DMS53 (cell line): ENCODE measurements around the gene NDRG3.
"Not testable (repeated sequence)": the region's sequence is repeated elsewhere in the genome, so short reads cannot be mapped to it uniquely, and the experiment has no call there.

Experiments
- DNase-seq: peaks from one replicate; lab custom pipeline; 2025; lab: John Stamatoyannopoulos, UW

NDRG3 gene

DNA sequence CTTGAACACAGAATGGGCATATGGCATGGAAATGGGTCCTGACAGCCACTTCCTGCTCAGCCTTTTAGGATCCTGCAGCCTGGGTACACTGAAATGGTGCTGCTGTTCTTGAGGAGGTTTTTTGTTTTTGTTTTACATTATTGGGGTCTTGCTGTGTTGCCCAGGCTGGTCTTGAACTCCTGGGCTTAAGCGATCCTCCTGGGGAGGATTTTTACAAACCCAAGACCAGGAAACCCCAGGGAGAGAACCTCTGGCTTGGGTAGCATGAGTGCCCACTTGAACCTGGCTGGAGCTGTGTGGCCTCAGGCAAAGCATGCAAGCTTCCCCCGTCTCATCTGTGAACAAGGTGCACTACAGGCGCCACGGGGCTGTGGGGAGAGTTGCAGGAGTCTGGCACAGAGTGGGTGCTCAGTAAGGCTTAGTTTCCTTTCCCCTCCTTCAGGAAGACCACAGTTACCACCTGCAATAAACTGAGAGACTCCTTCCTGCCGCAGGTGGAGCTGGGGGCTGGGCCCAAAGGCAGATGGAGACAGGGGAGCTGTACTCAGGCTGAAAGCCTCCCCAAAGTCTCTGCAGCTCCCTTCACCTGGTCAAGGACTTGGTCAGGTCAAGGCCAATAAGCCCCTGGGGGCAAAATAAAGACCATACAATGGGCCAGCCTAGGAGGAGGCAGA lies 101.7 kb downstream of the NDRG3 start:
- DNase-seq = peak; percentile 39

DNA sequence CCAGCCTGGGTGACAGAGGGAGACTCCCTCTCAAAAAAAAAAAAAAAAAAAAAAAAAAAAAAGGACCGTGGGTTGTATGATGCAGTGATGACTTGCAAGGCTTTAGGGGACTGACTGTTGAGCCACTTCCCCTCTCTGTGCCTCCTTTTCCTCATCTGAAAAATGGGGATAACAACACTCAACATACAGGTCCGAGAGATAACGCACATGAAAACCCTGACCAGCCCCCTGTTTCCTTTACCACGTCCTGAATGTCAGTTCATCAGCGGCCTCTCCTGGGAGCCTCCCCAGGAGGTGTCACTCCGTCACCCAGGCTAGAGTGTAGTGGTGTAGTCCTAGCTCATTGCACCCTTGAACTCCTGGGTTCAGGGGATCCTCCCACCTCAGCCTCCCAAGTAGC lies 103.8 kb downstream of the NDRG3 start:
- no peak for DNase-seq

DNA sequence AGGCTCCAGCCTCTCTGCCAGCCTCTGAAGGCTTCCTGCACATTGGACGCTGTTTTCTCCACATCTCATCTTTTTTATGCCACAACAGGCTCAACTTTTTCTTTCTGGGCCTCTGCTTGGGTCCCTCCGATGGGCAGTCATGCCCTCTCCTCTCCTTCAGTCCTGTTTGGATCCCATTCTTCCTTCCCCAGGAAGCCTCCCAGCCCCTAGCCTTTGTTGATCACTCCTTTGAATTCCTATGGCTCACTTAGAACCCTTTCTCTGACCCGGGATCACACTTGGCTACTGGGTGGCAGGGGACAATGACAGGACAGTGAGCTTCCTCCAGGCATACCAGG lies 104.4 kb downstream of the NDRG3 start:
- DNase-seq = no peak

DNA sequence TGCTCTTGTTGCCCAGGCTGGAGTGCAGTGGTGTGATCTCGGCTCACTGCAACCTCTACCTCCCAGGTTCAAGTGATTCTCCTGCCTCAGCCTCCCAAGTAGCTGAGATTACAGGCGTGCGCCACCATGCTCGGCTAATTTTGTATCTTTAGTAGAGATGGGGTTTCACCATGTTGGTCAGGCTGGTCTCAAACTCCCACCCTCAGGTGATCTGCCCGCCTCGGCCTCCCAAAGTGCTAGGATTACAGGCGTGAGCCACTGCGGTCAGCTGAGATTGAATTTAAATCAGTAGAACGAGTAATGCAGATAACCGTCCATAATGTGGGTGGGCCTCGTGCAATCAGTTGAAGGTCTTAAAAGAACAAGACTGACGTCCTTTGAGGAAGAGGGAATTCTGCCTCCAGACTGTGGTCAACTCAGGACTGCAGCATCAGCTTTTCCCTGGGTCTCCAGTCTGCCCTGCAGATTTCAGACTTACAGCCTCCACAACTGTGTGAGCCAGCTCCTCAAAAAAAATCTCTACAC lies 107.0 kb downstream of the NDRG3 start:
- not testable (repeated sequence) for DNase-seq

DNA sequence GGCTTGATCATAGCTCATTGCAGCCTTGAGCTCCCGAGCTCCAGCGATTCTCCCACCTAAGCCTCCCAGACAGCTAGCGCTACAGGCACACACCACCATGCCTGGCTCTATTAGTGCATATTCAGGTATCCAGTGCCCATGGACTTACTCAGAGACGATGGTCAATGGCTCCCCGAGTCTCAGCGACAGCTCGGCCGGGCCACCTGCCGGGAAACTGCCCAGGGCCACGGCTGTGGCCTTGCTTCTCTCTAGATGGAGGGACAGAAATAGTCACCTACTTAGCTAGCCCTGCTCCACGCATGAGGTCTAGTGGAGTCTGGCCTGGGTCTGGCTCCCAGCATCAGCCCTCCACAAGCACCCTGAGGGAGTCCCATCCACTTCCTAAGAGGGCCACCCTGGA lies 111.5 kb downstream of the NDRG3 start:
- no peak for DNase-seq

DNA sequence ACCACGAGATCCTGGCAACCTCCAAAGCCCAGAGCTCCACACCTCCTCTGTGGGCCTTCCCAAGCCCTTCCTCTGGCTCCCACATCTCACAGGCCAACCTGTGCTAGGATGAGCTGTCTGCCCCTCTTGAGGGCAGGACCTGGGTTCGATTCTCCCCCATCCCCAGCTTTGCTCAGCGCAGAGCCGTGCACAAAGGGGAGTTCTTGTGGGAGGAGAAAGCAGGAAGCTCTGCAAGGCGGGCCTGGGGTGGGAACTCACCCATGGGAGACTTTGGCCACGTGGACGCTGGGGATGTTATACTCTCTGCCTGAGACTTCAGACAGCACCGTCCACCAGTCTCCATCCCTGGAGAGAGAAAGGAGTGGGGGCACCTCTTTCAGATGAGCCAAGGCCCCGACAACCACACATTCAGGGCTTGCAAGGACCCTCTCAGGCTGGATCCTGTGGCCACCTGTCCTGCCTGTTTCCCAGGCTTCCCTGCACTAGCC lies 112.6 kb downstream of the NDRG3 start:
- no peak for DNase-seq

DNA sequence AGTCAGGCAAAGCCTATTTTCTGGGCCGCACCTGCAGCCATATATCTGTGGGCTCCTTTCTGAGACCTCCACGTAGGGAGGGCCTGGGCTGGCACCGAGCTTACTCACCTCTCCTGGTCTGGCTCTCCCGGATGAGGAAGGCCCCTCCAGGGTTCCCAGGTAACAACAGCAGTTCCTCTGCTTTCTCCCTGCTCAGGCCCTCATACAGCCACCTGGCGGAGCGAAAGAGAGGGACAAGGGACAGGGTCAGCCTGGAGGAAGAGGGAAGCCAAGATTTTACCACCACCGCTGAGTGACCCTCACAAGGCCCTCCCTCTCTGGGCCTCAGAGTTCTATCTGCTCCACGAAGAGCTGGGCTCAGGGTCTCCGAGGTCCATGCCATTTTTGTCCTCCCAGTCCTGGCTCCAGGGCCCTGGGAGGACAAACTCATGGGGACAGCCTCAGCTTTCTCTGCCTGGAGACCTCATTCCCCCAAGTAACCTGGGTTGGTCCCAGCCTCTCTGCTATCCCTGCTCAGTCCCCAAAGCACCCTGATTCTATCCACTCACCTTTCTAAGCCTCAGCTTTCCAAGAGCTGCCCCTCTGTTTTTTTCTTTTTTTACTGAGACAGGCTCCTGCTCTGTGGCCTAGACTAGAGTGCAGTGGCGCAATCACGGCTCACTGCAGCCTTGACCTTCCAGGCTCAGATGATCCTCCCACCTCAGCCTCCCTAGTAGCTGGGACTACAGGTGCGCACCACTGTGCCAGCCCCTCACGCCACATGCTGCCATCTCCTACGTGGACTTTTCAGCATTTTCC lies 113.2 kb downstream of the NDRG3 start:
- peak; percentile 43 for DNase-seq

DNA sequence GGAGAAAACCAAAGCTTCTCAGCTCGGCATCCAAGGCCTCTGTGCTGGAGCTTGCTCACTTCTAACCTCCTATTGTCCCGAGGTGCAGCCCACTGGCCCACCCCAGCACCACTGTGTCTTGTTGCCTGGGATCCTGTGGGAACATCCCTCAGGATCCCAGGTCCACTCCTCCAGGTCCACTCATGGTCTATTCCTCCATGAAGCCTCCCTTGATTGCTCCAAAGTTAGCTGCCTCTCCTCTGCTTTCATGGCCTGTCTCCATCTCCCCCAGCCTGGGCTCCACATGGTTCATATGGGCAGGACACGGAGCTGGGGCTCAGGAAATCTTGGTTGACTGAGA lies 113.8 kb downstream of the NDRG3 start:
- no peak for DNase-seq

DNA sequence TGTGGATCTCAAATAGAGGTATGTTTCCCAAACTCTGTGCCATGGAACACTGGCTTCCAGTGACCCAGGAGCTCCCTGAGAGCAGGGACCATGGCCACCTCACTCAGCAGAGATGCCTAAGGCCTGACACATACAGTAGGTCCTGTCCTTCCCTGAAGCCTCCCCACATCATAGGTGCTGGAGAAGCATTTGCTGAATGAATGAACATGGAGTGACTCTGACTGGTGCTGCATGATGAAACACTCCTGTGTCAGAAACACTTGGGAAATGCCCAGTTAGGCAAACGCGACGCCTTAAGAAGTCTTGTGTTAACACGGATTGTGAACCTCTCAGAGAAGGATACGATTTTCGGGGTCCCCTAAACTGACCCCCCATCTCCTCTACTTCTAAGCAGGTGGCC lies 114.2 kb downstream of the NDRG3 start:
- no peak for DNase-seq

DNA sequence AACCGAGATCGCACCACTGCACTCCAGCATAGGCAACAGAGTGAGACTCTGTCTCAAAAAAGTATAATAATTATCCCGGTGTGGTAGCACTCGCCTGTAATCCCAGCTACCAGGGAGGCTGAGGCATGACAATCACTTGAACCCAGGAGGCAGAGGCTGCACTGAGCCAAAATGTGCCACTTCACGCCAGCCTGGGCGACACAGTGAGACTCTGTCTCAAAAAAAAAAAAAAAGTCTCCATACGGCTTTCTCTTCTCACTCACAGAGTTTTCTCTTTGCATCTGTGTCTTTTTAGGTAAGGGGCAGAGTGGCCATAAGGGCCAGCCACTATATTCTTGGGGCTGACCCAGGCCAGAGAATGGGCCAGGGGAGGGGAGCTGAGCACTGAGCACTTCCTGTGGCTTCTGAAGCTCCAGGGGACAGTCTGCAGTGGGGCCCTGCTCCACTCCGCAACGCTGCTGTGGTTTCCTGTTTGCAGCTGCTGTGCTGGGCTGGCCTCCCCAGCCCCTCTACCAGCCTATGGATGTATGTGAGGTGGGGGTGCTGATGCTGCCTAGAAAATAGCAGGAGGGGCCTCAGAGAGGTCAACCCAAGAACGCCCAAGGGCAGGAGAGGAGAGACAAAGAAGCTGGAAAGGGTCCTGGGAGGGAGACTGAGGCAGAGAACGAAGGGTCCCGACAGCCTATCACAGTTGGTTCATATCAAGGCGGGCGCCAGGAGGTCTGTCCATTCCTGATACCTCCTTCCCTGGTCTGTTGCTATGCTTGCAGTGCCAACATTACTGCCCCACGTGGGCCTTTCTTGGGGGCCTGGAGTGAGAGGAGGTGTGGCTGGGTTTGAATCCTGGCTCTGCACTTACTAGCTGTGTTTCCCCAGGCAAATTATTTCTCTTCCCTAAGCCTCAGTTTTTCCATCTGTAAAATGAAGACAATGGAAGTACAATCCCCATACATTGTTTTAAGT lies 115.9 kb downstream of the NDRG3 start:
- DNase-seq = no peak

DNA sequence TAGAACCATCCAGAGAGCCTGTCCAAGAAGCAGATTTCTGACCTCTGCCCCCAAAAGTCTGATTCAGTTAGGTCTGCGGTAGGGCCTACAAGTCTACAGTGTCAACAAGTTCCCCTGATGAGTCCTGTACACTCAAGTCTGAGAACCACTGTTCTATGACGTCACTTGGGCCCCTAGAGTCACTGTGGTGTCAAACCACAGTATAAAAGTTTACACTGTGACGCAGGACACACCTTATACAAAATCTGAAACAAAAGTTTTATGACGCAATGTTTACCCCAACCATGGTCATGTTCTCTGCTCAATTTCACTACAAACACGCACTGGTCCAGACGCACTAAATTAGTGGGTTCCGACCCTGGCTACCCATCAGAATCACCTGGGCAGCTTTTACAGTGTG lies 117.8 kb downstream of the NDRG3 start:
- DNase-seq = no peak

DNA sequence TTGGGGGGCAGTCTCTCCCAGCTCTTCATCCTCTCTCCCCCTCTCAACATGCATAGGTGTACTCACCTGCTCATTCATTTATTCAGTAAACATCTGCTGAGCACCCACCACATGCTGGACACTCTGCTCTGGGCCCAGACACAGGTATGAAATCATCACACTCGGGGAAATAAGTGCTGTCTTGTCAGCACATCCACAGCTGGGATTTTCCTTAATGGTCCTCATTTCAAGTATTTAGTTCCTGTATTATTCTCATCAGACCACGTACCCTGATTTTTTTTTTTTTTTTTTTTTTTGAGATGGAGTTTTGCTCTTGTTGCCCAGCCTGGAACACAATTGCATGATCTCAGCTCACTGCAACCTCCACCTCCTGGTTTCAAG lies 121.0 kb downstream of the NDRG3 start:
- peak; percentile 91 for DNase-seq

DNA sequence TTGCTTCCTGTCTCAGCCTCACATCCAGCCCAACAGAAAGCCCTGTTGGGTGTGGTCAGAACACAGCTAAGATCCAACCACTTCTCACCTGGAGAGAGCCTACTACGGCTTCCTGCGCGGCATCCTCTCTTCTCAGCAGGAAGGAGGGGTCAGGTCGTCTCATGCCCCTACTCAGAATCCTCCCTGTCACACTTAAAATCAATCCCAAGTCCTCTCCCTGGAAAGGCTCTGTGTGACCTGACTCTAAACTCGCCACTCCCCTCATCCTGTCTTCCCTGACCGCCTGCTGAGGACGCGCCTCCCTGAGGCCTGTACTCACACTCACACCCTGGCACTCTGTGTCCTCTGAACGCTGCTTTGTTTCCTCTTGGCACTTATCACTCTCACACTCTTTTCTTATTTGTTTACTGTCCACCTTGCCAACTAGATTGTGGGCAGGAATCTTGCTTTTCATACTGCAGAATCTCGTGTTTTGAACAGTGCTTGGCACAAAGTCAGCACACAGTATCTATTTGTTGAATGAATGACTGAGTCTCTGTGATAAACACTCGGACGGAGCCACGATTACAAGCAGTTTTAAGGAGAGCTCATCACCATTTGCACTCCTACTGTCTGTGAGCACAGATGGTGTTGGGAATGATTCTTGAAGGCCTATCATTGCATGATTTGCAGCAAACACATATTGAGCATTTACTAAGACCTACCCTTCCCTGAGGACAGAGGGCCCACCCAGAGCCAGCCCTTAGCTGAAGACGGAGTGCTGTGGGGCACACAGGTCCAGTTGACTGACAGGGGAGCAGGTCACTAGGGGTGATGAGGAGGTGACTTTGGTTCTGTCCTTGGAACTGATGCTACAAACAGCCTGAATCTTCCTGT lies 121.6 kb downstream of the NDRG3 start:
- peak; percentile 90 for DNase-seq

DNA sequence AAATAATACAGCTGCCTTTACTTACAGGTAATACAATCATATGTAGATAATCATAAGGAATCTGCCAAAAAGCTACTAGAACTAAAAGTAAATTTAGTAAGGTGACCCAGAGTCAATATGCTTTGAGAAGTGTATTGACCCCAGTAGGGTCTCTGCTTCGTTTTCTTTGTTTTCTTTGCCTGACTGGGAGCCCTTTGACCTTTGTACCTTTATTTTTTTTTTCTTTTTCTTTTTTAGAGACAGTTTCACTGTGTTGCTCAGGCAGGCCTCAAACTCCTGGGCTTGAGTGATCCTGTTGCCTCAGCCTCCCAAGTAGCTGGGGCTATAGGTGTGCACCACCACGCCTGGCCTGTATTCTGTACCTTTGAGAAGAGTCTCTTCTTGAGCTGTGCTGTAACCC lies 122.4 kb downstream of the NDRG3 start:
- peak; percentile 29 for DNase-seq

DNA sequence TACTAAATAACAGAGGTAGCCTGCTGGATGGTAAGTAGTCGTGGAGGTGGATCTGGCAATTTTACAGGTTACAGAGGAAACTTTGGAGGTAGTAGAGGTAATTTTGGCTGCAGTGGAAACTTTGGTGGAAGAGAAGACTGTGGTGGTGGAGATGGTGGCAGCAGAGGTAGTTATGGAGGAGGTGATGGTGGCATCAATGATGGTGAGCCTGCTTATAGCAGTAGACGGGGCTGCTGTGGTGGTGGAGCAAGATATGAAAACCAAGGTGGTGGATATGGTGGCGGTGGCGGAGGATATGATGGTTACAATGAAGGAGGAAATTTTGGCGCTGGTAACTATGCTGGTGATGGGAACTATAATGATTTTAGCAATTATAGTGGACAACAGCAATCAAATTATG lies 125.0 kb downstream of the NDRG3 start:
- no peak for DNase-seq

DNA sequence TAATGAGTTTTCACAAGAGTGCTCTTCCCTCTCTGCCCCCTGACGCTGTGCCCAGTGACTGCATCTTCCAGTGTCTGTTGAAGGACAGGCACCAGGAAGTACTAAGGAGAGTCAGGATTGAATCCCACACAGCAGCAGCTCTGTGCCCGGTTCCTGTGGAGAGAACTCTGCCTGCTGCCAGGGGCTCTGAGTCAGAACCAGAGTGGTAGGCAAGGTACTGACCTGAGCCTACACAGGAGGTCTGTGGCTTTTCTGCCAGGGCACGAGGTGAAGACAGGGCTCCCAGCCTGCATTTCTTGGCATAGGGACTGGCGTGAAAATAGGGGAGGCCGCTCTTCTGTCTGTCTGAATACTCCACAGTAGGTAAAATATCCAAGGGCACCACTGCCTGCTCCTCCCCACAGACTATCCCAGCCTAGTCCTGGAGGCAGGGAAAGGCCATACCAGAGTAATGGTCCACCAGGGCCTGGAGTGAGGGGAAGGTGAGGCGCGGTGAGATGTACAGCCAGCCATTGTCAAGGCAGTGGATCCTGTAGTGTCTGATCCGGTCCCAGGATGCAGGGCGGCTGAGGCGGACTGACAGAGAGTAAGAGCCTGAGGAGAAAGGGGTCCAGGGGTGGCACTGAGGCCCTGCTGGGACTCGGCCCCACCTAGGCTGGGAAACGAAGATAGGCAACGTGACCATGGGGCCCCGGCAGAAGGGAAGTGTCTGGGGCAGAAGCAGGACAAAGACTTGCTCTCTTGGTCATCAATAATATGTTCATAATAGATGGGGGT lies 130.9 kb downstream of the NDRG3 start:
- DNase-seq = peak; percentile 66

DNA sequence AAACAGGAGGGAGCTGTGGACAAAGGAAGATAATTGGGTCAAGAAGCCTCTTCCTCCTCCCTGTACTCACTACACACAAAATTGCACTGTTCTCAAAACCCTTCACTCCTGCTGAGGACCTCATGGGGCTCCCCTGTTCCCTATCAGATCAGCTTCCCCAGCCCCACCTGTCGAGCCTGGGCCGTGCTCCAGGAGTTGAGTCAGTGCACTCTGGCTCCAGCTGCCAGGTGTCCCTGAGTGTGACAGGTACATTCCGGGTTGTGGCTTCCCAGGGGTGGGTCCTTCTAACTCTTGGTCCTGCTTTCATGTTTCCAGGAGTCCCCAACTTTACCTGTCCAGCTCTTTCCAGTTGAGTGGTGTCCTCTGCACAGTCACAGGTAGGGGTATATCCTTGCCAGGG lies 131.9 kb downstream of the NDRG3 start:
- peak; percentile 96 for DNase-seq

DNA sequence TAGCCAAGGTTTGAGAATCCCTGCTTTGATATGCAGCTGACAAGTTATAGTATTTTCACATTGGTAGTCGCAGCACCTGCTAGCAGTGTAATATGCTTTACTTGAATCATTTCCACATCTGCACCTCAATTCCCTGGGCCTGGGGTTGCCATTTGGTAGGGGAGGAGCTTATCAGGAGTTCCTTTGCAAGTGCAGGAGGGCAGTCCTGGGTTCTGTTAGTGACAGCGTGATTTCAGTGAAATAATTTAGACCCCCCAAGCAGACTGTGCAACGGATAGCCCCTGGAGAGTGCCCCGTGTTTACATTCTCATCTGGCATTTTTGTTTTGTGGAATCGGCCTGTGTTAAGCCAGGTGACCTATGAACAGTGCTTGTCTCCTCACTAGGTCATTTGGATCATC lies 134.3 kb downstream of the NDRG3 start:
- DNase-seq = no peak

DNA sequence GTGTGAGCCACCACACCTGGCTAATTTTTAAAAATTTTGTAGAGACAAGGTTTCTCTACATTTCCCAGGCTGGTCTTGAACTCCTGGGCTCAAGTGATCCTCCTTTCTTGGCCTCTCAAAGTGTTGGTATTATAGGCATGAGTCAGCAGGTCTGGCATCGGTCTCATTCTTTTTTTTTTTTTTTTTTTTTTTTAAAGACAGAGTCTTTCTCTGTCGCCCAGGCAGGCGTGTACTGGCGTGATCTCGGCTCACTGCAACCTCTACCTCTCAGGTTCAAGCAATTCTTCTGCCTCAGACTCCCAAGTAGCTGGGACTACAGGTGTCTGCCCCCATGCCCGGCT lies 137.5 kb downstream of the NDRG3 start:
- not testable (repeated sequence) for DNase-seq

DNA sequence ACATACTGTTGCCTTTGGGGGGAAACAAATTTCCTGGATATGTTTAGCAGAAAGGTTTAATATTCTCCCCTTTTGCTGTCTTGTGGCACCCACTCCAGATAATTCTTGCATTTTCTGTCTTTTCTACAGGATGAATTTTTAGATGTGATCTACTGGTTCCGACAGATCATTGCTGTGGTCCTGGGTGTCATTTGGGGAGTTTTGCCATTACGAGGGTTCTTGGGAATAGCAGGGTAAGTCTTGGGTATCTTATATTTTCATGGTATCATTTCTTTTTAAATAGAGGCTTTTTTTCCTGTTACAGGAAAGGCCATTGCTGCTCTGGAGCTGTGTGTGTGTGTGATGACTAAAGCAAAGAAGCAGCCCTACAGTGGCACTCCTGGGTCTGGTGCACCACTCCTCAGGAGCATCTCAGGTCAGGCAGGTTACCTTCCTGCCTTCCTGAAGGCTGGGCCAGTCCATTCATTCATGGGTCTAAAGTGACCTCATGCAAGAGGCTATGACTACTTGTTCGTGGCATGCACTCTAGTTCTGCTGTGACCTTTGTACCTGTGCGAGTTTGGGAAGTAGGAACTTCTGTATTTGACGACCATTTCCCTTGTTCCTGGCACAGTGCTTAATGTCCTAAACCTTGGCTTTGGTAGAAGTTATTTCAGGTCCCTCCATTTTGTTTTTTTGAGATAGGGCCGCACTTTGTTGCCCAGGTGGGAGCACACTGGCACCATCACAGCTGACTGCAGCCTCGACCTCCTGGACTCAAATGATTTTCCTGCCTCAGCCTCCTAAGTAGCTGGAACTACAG lies 138.1 kb downstream of the NDRG3 start:
- DNase-seq = peak; percentile 34
